HL-60 (cell line): Measurements from ENCODE around the gene OSBPL8.
A peak's percentile ranks its signal among the peaks of the same experiment; 100 is the strongest.
"Not testable (repeated sequence)": the region's sequence is repeated elsewhere in the genome, so short reads cannot be mapped to it uniquely, and the experiment has no call there.

Experiments
- DNase-seq, 2 experiments: peaks; one replicate each; pipeline ENCODE4 v3.0.0-alpha.2; 2010 to 2020; ENCODE audit warnings: low read depth in 1 of 2, low spot score in 1 of 2
- H3K27ac ChIP-seq: fragments of 250-450 bp; sonication (Bioruptor Pico); replicated peaks from 2 replicates; pipeline ENCODE4 v1.5.1; 2020; ENCODE audit warnings: mild to moderate bottlenecking, moderate library complexity
- H3K27me3 ChIP-seq: fragments of 250-450 bp; sonication (Bioruptor Pico); 2 replicates; pipeline ENCODE4 v1.5.1; 2021; ENCODE audit warnings: mild to moderate bottlenecking, moderate library complexity; ENCODE audit not compliant: insufficient read depth, poor library complexity, severe bottlenecking
- H3K4me3 ChIP-seq: replicated peaks from 2 replicates; pipeline ENCODE4 v1.5.1; 2011; ENCODE audit warnings: mild to moderate bottlenecking, control low read depth, low read length; ENCODE audit not compliant: insufficient read depth
- GABPA ChIP-seq: IDR thresholded peaks from 2 replicates; pipeline ENCODE4 v1.6.1; 2012; ENCODE audit warnings: low read depth
- POLR2AphosphoS5 ChIP-seq: IDR thresholded peaks from 2 replicates; pipeline ENCODE4 v1.6.1; 2012; ENCODE audit warnings: low read depth
- REST ChIP-seq: IDR thresholded peaks from 2 replicates; pipeline ENCODE4 v1.6.1; 2012; ENCODE audit warnings: low read depth; ENCODE audit not compliant: insufficient replicate concordance
- SPI1 ChIP-seq: IDR thresholded peaks from 2 replicates; pipeline ENCODE4 v1.6.1; 2012; ENCODE audit warnings: low read depth, mild to moderate bottlenecking, borderline replicate concordance
- TF ChIP-seq, protein P1 (sequence below): IDR thresholded peaks from one replicate; pipeline ENCODE4 v1.5.1; 2011; ENCODE audit warnings: low read length, control low read depth, inconsistent platforms; ENCODE audit not compliant: insufficient read depth

OSBPL8 gene

GRCh38 chr12:76511116-76511716 is 48.4 kb downstream of the OSBPL8 start:
- not testable (repeated sequence) for H3K27me3 ChIP-seq, H3K4me3 ChIP-seq, H3K27ac ChIP-seq
- peak; percentile 14; the same call in 1 of the 2 replicates for TF ChIP-seq SPI1
- peak in 1 of 2 experiments; percentile 21 for DNase-seq

- TF ChIP-seq SPI1 (no peak), REST (no peak), GABPA (no peak), POLR2AphosphoS5 (no peak)
- TF ChIP-seq, protein P1, sequence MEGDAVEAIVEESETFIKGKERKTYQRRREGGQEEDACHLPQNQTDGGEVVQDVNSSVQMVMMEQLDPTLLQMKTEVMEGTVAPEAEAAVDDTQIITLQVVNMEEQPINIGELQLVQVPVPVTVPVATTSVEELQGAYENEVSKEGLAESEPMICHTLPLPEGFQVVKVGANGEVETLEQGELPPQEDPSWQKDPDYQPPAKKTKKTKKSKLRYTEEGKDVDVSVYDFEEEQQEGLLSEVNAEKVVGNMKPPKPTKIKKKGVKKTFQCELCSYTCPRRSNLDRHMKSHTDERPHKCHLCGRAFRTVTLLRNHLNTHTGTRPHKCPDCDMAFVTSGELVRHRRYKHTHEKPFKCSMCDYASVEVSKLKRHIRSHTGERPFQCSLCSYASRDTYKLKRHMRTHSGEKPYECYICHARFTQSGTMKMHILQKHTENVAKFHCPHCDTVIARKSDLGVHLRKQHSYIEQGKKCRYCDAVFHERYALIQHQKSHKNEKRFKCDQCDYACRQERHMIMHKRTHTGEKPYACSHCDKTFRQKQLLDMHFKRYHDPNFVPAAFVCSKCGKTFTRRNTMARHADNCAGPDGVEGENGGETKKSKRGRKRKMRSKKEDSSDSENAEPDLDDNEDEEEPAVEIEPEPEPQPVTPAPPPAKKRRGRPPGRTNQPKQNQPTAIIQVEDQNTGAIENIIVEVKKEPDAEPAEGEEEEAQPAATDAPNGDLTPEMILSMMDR, result no peak
- no peak for DNase-seq
- H3K27me3 ChIP-seq, result no peaks in the 10 kb centered on the region
- H3K4me3 ChIP-seq, result no peak overlapping the region
- no peak overlapping the region for H3K27ac ChIP-seq
Measured at GRCh38 chr12:76508128-76508980, 51.2 kb downstream of the OSBPL8 start.

- Histone ChIP-seq H3K4me3 (no peak overlapping the region), H3K27me3 (no peaks in the 10 kb centered on the region), H3K27ac (no peak overlapping the region)
- DNase-seq, result no peak
- TF ChIP-seq SPI1 (no peak), GABPA (no peak), POLR2AphosphoS5 (no peak), REST (no peak)
- TF ChIP-seq, protein P1, result no peak
Measured at GRCh38 chr12:76506149-76506548, 53.4 kb downstream of the OSBPL8 start.

- H3K27ac ChIP-seq, result no peak overlapping the region
- TF ChIP-seq POLR2AphosphoS5 (no peak), SPI1 (no peak), REST (no peak), GABPA (no peak)
- TF ChIP-seq, protein P1, result no peak
- no peaks in the 10 kb centered on the region for H3K27me3 ChIP-seq
- DNase-seq, result no peak
- H3K4me3 ChIP-seq, result no peak overlapping the region
Measured at GRCh38 chr12:76505050-76505449, 54.5 kb downstream of the OSBPL8 start.
